Astrocyte (in vitro differentiated cells and primary cell): Measurements from ENCODE around the gene HLA-DQB1.

Experiments used
- CTCF ChIP-seq: IDR thresholded peaks from 2 replicates; pipeline ENCODE4 v1.5.1; 2011; ENCODE audit warnings: low read depth, mild to moderate bottlenecking, inconsistent platforms, low read length, moderate library complexity; ENCODE audit not compliant: insufficient read depth
- EZH2 ChIP-seq: IDR thresholded peaks from 2 replicates; pipeline ENCODE4 v1.6.1; 2012; ENCODE audit warnings: mild to moderate bottlenecking, low read length, inconsistent platforms; ENCODE audit not compliant: insufficient read depth

- no peak for TF ChIP-seq CTCF
- TF ChIP-seq EZH2, result no peak
Observed at GRCh38 chr6:32684246-32684645, 17.8 kb upstream of the HLA-DQB1 start.
